Measurements from ENCODE around the gene MEDAG.

The MEDAG gene

DNA sequence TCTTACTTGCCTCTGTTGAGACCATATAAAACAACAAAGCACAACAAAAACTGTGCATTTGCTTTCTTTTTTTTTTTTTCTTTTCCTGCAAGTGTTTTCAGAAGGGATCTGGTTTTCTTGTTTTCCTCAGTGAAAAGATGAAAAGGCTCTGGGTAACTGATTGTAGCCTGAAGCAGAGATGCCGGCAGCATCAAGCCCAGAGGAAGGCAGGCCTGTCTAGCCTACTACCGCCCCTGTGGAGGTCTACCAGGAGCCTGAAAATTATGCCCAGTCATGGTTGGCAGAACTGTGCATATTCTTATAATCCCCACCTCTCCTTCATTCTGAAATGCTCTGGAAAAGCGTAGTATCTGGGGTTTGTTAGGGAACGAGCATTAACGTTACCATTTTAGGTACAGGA, 32.6 kb upstream of the MEDAG start:
- no peak for DNase-seq

DNA sequence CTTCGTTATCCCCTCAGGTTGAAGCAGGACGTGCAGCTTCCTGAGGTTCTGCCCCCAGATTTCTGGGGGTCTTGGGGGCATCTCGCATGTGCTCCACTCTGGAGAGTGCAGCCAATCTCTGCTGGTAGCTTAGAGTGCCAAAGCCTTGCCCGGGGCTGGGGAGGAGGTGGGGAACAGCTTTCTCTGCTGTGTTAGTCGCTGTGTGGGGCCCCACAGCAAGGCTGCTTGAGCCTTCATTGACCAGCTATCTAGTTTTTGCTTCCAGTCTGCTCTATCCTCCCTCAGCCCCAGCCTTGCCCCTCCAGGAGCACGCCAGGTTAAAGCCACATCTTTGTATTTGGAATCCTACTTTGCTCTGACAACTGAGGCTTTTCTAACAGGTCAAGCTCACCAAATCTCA, 32.0 kb upstream of the MEDAG start:
- DNase-seq, result no peak

DNA sequence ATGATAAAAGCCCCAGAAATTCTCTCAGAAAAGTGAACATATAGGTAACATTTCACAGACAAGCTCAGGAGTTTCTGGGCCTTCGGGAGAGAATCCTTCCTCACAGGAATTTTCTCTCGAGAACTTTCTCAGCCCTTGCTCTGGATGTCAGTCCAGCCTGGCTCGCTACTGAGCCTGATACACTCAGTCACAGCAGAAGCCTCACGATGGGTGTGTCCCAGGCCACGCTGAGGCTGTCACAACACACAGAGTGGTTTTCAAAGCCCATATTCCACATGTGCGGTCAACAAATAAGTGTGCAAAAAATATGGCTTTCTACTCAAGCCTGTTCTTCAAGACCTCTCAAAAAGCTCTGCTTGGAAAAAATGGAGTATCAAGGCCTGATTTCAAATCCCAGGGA, 31.5 kb upstream of the MEDAG start:
- no peak for DNase-seq

DNA sequence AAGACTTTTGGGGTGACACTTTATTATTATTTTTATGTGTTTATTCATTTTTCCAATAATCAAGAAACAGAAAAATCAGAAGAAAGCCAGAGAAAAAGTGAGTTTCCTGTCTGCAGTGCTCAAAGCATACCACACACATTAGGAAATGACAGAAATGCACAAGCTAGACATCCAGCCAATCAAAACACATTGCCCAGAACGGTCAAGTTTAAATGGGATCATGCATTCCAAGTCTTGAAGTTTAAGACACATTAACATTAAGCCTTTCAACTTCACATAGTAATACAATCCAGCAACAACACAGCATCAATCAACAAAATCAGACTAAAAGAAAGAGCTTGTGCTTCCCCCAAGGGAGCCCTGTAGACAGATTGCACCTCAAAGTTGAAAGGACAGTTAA, 28.7 kb upstream of the MEDAG start:
- DNase-seq, result no peak

DNA sequence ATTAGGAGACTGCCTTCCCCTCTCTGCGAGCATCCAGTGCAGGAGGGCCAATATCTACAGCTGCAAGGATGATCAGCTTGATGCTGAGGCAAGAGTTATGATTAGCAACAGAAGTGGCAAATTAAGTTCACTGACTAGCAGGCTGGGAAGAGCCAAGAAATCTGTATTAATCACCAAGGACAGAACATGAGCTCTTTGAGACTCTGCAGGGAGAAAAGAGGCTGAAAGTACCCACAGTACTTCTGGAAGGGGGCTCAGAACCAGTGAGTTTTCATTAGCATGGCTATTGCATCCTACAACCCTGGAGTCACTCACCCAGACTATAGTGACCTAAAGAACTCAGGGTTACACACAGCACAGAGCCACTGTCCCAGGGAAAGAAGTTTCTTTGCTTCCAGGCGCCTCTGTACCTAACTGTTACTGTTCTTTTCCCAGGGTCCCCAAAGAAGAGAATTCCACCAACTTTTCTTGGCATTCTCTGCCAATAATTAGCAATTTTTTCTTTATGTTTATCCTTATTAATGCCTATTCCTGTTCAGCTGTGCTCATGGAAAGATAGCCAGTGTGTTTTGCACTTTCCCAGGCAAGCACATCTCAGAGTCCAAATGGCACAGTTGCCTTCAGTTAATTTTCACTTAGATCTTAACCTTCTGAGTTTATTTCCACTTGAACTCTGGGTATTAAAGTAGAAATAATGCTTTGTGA, 25.8 kb upstream of the MEDAG start:
- no peak for DNase-seq

DNA sequence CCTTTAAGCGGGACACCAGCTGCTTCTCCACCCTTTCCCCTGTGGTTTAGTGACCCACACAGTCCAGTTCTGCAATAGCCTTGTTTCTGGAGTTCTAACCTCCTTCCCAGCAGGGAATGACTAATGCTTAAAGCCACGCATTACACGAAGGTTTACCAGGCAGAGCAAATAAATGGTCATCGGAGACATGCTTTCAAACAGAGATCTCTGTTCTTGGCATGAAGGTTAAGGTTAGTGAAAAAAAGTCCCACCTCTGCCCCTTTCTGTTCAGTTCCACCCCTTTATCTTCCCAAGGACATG, 25.3 kb upstream of the MEDAG start:
- DNase-seq, result no peak

DNA sequence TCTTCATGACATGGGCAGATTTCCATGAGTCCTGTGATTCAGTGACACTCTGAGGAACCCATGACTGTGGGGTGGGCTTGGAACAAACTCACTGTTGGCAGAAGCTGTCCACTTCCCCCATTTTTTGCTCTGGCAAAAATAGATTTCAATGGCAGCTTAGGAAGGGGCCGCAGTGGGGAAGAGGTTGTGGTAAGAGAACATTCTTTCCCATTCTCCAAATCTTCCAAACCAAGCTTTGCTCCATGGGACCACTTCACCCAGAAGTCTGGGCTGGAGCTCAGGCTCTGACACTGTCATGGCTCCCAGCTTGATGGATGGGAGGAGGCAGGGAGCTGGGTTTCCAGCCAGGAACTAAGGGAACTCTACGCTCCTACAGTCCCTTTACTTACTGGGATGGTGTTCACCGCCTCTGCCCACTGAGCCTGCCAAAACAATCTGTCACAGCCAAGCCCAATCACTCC, 24.9 kb upstream of the MEDAG start:
- DNase-seq, result no peak

DNA sequence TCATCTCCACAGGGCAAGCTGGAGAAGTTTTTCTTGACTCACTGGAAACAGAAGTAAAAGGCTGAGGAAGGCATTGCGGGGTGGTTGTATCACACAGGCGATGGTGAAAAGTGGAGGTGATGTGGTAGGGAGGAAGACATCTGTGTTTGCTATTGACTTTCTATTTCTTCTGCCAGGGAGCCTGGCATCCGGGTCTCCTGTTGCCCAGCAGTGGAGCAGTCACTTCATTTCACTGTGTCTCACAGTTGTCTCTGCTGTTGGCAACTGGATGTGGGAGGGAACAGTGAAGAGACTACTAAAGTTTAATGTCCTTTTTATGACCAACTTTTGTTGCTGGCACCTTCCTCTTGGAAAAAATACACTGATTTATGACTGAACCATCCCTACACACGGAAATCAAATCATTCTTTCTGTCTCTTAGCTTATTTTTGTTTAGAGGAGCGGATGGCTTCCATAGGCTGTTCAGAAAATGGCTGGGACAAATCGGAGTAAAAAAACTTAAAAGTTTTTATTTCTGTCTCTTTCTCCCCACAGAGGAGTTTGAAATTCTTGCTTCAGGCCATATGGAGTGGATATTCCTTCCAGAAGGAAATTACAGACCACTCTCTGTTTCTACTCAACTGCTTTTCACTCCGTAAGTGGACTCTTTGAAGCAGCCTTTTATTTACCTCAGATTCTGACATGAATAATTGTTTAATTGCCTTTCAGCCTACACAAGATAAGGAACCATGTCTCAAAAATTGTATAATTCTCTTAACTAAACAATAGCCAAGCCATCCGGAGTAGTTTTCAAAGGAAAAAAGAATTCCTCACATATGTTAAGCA, 23.8 kb upstream of the MEDAG start:
- no peak for DNase-seq

DNA sequence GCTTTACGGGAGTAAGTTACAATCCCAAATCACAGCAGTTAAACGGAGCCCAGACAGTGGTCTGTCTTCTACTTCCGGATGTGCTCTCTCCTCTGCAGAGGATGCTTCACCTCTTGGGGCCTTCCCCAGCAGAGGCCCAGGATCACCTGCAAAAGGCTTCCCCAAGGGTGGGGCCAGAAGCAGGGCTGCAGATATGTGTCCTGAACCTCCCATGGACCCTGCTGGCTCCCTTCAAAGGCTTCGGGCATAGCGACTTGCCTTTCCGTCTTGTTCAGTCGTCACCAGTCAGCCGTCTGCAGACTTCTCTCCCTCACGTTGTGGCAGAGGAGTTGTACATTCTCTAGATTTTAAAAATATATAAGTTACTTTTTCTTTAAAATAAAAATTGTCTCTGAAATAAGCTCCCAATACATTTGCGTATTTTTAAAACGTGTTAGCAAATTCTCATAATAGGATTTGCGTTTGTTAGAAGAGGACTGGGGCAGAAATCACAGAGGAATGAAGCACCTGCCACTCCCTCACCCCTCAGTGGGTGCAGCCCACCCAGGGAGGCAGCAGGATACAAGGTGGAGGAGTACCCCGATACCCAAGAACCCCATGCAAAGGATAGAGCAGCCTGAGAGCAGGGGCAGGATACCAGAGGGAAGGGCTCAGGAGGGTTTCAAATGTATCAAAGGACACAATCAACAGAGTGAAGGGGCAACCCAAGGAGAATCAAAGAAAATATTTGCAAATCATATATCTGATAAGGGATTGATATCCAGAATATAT, 22.9 kb upstream of the MEDAG start:
- no peak for DNase-seq

DNA sequence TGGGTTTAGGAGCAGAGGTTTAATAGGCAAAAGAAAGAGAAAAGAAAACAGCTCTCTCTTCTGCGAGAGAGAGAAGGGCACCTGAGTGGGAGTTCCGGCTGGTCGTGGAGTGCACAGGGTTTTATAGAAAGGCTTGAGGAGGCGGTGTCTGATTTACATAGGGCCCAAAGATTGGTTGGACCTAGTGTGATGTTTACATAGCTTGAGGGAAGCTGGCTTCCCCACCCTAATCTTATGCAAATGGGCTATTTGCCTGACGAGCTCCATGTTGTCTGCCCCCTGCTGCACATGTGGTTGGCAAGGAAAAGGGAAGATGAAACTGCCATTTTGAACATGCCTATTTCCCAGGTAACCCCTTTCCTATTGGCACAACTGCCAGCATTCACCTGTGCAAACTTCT, 21.5 kb upstream of the MEDAG start:
- DNase-seq, result no peak

DNA sequence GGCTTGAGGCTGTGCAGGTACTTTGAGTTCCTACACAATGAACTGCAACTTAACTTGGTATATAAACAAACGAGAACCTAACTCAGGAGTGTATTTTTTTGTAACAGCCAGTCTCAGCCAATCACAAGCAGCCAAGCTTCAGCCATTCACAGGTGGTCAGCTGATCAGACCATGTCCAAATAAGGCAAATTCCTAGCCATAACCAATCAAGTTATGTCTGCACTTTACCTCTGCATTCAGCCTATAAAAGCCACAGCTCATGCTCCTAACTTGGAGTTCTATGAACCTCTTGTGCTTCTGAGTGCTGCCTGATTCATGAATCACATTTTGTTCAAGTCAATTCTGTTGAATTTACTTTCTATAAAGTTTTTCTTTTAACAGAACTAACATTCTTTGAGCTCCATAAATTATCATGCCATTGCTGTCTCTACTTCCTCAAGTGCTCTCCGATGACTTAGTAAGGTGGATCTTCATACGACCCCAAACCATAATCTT, 16.8 kb upstream of the MEDAG start:
- no peak for DNase-seq

DNA sequence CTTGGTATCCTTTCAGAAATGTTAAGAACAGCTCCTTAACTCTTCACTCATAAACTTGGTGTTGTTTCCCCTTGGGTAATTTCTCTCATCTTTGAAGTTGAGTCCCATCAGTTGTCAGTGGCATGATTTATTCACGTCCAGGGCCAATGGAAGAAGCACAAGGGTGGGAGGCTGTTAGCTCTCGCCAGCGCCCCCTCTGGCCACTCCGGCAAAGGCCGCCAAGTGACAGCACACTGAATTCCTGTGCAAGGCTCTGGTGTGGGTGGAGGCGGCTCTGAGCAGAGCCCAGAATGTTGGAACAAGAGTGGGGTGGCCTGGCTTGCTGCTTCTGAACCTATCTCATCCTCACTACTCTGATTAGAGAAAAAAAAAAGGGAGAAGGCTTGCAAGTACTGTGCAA, 13.1 kb upstream of the MEDAG start:
- DNase-seq, result no peak

DNA sequence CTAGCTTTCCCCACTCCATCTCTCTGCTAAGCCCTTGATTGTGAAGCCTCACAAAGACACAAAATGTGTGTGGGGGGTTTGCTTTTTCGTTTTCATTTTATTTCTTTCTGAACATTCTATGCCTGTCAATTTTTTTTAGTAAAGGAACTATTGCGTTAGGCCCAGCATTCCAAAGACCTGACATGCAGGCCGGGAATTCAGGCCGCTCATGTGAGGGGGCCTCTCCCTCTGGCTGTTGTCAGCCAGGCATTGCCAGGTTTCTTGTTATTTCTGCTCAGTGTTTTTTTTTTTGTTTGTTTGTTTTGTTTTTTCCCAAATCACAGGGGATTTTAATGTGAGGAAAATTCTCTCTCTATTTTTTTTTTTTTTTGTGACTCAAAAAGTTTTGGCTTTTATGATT, 10.3 kb upstream of the MEDAG start:
- DNase-seq, result no peak

DNA sequence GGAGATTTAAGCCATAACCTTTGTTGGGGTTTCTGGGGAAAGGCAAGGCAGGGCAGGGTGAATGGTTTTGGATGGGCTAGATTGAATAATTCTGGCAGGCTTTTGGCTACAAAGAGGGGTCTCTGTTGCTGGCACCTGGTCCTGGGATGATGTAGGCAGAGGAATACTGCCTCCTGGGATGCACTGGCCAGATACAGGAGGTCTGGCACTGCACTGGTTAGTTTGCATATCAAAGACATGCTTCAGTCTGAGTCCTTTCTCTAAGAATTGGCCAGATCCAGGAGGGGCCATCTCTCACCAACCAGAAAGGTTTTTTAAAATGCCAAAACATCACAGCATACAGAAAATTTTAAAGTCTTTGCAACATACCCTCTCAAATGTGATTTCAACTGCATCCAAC, 8.0 kb upstream of the MEDAG start:
- DNase-seq, result no peak

DNA sequence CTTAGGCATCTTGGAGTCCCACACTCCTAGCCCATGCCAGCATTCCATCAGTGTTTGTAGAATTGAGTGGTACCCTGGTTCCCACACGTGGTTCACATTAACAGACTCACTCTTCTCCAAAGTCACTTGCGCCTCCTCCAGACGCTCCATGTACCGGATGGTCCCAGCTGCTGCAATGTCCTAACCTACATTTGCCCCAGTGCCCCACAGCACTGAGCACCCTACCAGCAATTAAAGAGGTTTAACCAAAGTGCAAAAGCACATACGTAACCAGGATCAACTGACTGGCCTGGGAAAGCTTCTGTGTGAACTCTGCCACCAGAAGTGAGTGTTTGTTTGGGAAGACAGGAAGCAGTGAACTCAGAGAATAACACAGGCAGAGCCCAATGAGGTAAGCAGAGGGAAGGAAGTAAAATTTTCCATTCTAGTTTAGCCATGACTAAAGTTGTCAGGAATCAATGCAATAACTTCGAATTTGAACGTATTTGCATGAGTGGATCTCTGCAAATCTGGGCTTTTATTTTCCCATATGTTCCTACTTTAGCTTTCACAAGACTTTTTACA, 7.3 kb upstream of the MEDAG start:
- DNase-seq, result no peak

DNA sequence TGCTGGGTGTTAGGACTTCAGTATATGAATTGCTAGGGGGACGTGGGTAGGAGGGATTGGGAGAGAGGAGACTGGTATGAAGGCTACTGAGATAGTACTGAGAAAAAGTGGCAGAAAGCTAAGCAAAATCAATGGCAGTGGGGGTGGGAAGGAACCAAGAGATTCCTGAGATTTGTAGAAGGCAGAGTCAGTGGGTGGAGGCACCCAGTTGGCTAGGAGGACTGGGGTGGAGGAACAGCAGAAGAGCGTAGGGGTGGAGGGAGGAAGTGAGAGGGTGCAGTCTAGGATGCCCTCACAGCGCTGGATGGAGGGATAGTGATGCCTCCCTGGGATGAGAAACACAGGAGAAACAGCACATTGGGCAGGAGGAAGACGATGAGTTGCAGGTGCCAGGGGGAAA, 5.6 kb upstream of the MEDAG start:
- no peak for DNase-seq

DNA sequence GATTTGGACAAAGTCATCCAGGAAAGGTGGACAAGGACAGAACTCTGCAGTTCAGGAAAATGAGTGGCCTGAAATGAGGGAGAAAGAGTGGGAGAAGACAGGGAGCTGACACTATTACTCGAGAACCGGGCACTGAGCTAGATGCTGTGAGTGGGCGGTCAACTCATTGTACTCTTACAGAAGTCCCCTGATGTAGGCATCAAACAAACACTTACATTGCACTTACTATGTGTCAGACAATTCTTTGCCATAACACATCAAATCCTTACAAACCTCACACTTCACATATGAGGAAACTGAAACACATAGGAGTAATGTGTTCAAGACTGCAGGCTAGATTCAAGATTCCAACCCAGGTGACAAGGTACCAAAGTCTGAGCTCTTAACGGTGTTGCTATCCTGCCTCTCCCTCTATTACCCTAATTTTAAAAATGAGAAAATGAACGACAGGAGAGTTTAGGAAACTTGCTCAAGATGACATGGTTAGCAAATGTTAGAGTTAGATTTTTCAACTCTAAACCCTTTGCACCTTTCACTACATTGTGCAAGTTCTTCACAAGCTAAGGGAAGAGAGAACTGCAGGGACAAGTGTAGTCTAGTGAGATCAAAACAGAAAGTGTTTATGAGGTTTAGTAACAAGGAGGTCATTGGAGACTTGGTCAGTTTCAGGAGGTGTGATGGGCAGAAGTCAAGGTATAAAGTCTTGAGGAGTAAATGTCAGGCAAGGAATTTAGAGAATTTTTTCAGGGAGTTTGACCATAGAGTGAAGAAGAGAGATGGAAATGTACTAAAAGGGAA, 4.9 kb upstream of the MEDAG start:
- DNase-seq, result no peak

DNA sequence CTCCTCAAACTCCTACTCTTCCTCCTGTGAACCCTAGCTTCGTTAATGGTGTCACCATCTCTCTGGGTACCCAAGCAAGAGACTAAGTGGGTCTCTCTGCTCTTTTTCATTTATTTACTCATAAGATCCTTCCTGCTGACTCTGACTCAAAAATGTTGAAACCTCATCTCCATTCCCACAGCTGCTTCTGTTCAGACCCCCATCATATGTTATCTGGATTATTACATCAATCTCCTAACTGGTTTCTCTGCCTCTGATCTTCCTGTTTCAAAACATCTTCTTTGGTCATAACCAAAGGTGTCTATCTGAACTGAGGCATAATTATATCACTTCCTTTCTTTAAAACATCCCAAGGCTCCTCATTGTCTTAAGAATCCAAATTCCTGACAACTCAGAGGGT, 2.0 kb upstream of the MEDAG start:
- no peak for DNase-seq

DNA sequence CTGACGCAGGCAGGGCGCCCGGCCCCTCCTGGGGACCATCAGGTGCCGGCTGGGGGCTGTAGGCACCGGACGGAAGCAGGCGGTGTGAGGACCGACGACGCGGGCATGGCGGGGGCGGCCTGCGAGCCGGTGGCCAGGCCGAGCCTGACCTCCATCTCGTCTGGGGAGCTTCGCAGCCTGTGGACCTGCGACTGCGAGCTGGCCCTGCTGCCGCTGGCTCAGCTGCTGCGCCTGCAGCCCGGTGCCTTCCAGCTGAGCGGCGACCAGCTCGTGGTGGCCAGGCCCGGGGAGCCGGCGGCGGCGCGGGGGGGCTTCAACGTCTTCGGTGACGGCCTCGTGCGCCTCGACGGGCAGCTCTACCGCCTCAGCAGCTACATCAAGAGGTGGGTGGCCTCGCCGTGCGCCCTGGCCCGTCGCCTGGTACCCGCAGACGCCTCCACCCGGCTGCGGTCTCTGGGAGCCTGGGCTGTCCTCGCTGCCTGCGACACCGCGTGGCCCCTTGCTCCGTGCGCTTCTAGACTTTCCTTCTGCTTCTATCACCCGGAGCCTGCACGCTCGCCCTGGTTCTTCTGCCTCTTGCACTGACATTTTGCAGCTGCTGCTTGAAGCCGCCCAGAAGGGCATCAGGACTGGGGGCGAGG, 460 bp downstream of the MEDAG start:
- no peak for DNase-seq

DNA sequence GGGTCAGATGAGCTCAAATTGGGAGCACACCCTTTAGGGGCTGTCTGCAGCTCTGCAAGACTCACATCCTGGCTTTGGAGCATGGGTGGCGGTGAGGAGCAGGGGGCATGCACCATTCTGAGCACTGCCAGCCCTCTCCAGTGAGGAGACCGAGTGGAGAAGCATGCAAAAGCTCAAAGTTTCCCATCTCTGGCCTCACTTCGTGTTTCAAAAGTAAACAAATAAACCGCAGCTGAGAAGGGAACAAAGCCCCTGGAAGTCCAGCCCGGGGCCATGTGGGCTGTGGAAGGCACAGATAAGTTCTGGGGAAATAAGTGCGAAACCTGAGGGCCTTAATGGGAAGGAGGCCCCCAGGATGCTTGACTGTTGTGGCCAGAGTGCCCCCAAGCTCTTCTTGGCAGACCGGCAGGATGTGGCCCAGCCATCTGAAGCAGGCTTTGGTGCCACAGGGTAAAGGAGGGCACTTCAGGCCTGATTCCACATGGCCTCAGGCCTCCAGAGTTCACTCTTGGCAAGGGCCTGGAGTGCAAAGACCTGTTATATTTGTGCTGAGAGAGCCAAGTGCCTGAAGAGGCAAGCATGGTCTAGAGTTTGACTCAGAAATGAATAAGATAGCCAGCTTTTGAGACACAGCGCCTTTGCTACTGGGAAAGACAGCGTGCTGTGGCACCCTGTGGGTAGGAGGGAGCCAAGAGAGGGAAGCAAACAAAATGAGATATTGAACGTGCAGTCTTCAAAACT, 1.2 kb downstream of the MEDAG start:
- DNase-seq, result no peak

DNA sequence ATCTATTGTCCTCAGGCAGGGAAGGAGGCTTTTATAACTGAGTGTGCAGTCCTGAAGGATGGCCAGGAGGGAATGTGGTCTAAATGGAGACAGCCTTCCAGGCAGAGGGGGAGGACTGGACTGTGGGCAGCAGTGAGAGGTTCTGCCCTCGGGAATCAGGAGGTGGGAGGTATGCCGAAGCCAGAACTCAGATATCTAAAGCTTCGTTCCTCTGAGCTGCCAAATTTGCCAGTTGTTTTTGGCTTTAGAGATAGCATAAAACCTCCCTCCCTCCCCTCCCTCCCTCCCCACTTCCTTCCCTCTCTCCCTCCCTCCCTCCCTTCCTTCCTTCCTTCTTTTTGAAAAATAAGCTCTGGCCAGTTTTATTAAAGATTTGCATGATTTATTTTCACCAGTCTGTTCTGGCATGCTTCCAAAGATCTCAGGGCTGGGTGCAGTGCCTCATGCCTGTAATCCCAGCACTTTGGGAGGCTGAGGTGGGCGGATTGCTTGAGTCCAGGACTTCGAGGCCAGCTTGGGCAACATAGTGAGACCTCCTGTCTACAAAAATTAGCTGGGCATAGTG, 2.4 kb downstream of the MEDAG start:
- no peak for DNase-seq

Measured in activated T-cell treated with anti-CD3 and anti-CD28 coated beads, Interleukin-2, amount 50 U/mL, for 1 hour (primary cell).